ENCODE measurements around the gene SARM1. TPM values are rescaled to one million over a fixed set of nuclear protein-coding genes. Genes with fewer than 3 reads are reported as not detected.

Gene SARM1
- total and polyA plus RNA-seq, 9 of the 15 experiments (the other 6 are each of a cell fraction or from before 2014, with no cell fraction given): 0.04 to 0.55 (median 0.11) TPM; not detected in 2

GRCh38 chr17:28357061-28357900 is 14.2 kb upstream of the SARM1 start, which contains the start of gene POLDIP2 (continued):
- TF ChIP-seq, protein P1, sequence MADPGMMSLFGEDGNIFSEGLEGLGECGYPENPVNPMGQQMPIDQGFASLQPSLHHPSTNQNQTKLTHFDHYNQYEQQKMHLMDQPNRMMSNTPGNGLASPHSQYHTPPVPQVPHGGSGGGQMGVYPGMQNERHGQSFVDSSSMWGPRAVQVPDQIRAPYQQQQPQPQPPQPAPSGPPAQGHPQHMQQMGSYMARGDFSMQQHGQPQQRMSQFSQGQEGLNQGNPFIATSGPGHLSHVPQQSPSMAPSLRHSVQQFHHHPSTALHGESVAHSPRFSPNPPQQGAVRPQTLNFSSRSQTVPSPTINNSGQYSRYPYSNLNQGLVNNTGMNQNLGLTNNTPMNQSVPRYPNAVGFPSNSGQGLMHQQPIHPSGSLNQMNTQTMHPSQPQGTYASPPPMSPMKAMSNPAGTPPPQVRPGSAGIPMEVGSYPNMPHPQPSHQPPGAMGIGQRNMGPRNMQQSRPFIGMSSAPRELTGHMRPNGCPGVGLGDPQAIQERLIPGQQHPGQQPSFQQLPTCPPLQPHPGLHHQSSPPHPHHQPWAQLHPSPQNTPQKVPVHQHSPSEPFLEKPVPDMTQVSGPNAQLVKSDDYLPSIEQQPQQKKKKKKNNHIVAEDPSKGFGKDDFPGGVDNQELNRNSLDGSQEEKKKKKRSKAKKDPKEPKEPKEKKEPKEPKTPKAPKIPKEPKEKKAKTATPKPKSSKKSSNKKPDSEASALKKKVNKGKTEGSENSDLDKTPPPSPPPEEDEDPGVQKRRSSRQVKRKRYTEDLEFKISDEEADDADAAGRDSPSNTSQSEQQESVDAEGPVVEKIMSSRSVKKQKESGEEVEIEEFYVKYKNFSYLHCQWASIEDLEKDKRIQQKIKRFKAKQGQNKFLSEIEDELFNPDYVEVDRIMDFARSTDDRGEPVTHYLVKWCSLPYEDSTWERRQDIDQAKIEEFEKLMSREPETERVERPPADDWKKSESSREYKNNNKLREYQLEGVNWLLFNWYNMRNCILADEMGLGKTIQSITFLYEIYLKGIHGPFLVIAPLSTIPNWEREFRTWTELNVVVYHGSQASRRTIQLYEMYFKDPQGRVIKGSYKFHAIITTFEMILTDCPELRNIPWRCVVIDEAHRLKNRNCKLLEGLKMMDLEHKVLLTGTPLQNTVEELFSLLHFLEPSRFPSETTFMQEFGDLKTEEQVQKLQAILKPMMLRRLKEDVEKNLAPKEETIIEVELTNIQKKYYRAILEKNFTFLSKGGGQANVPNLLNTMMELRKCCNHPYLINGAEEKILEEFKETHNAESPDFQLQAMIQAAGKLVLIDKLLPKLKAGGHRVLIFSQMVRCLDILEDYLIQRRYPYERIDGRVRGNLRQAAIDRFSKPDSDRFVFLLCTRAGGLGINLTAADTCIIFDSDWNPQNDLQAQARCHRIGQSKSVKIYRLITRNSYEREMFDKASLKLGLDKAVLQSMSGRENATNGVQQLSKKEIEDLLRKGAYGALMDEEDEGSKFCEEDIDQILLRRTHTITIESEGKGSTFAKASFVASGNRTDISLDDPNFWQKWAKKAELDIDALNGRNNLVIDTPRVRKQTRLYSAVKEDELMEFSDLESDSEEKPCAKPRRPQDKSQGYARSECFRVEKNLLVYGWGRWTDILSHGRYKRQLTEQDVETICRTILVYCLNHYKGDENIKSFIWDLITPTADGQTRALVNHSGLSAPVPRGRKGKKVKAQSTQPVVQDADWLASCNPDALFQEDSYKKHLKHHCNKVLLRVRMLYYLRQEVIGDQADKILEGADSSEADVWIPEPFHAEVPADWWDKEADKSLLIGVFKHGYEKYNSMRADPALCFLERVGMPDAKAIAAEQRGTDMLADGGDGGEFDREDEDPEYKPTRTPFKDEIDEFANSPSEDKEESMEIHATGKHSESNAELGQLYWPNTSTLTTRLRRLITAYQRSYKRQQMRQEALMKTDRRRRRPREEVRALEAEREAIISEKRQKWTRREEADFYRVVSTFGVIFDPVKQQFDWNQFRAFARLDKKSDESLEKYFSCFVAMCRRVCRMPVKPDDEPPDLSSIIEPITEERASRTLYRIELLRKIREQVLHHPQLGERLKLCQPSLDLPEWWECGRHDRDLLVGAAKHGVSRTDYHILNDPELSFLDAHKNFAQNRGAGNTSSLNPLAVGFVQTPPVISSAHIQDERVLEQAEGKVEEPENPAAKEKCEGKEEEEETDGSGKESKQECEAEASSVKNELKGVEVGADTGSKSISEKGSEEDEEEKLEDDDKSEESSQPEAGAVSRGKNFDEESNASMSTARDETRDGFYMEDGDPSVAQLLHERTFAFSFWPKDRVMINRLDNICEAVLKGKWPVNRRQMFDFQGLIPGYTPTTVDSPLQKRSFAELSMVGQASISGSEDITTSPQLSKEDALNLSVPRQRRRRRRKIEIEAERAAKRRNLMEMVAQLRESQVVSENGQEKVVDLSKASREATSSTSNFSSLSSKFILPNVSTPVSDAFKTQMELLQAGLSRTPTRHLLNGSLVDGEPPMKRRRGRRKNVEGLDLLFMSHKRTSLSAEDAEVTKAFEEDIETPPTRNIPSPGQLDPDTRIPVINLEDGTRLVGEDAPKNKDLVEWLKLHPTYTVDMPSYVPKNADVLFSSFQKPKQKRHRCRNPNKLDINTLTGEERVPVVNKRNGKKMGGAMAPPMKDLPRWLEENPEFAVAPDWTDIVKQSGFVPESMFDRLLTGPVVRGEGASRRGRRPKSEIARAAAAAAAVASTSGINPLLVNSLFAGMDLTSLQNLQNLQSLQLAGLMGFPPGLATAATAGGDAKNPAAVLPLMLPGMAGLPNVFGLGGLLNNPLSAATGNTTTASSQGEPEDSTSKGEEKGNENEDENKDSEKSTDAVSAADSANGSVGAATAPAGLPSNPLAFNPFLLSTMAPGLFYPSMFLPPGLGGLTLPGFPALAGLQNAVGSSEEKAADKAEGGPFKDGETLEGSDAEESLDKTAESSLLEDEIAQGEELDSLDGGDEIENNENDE (IDR thresholded peaks at IDR 0.05; ENCODE audit: low read depth, low read length): no peak
- TF ChIP-seq ELK3 (CRISPR knock-in tag; IDR thresholded peaks at IDR 0.05) (no peak), U2AF2 (optimal IDR thresholded peaks at IDR 0.05; ENCODE audit: low read depth, low read length) (no peak), NR1H2 (CRISPR knock-in tag; IDR thresholded peaks at IDR 0.05) (no peak), ZNF24 (IDR thresholded peaks at IDR 0.05) (no peak), NR2F6 (CRISPR knock-in tag; IDR thresholded peaks at IDR 0.05) (no peak), POLR2AphosphoS2 (IDR thresholded peaks at IDR 0.05; ENCODE audit: low read length) (no peak), FOXM1 (IDR thresholded peaks at IDR 0.05; ENCODE audit: low read depth) (no peak), FOXM1 (CRISPR knock-in tag; IDR thresholded peaks at IDR 0.05; ENCODE audit: low read depth) (0 out of 2 replicates have a peak, but pooled peaks have one; percentile 23), XRCC4 (IDR thresholded peaks at IDR 0.05; ENCODE audit: extremely low read depth, insufficient read depth, insufficient read length) (no peak), ZNF668 (CRISPR knock-in tag; IDR thresholded peaks at IDR 0.05) (no peak), MXD1 (CRISPR knock-in tag; IDR thresholded peaks at IDR 0.05; ENCODE audit: borderline replicate concordance, poor library complexity, severe bottlenecking) (no peak), MTA3 (IDR thresholded peaks at IDR 0.05; ENCODE audit: borderline replicate concordance) (0 out of 2 replicates have a peak, but pooled peaks have one; percentile 37), DIDO1 (tag; IDR thresholded peaks at IDR 0.05; ENCODE audit: low read depth) (peak; percentile 86), ZNF57 (CRISPR knock-in tag; IDR thresholded peaks at IDR 0.05) (no peak), SIN3B (IDR thresholded peaks at IDR 0.05; ENCODE audit: low read depth) (peak; percentile 100)

Data from K562 (cell line).